Activated CD4-positive, alpha-beta T cell treated with anti-CD3 and anti-CD28 coated beads for 1 hour (primary cell): ENCODE results near the gene ZNF548.
"Not testable (repeated sequence)": the region's sequence is repeated elsewhere in the genome, so short reads cannot be mapped to it uniquely, and the experiment has no call there.

Experiments
- DNase-seq: peaks from one replicate; pipeline ENCODE4 v3.0.0-alpha.2; 2020

ZNF548 gene

DNA sequence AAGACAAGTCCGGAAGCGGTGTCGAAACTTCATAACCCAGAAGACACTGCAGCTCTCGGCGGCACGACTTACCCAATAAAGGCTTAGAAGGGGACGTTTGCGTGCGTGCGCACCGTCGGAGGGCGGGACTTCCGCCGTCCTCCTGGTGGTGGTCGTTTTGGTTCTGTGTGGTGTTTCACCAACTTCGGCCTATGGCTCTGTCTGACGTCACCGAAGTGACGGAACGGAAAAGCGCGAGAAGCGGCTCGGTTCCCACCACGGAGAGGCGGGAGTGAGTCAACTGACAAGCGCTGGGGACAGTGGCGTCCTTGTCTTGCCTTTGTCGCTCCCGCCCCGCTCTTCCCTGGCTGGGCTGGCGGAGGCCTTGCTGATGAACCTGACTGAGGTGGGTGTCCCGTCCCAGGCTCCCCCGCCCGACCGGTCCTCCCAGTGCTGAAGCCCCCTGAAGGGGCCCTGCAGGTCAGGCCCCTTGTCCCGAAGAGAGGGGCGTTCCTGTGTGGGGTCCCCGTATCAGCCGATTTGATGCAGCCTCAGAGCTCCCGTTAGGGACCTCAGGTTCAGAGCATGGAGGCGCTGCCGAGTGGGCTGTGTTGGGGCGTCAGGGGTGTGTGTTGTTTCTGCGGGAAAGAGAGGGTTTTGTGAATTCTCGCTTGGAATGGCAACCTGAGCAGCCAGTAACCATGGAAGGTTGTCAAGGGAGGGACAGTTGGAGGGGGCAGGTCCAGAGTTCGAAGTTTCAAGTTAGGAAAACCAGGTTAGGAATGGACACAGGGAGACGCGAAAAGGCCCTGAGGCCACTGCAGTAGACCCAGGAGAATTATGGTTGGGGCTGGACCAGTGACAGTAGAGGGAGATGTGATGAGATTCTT, at the start of gene ZNF548:
ZNF548 (plus strand) TSS at position 125 of the 869 bp plus-strand sequence; CDS start at position 371, 246 bp downstream.
- DNase-seq: peak; percentile 96

DNA sequence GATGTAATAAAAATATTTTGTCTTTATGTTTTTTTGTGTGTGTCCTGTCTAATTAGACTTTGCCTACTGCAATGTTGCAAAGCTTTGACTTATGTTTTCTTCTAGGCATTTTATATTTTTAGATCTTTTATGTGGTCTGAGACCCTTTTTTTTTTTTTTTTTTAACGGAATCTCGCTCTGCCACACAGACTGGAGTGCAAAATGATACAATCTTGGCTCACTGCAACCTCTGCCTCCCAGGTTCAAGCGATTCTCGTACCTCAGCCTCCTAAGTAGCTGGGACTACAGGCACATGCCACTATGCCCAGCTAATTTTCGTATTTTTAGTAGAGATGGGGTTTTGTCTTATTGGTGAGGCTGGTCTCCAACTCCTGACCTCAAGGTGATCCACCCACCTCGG, 47.1 kb upstream of the ZNF548 start:
- DNase-seq: no peak

DNA sequence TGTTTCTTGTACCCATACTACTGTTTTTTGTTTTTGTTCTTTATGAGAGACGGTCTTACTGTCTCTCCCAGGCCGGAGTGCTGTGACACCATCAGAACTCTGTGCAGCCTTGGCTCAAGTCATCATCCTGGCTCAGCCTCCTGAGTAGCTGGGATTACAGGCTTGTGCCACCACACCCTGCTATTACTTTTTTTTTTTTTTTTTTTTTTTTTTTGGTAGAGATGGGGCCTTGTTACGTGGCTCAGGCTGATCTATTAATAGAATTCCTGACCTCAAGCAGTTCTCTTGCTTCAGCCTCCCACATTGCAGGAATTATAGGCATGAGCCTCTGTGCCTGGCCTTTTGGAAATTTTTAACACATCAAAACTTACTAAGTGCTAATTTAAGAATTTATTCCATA, 41.5 kb upstream of the ZNF548 start:
- DNase-seq: no peak

DNA sequence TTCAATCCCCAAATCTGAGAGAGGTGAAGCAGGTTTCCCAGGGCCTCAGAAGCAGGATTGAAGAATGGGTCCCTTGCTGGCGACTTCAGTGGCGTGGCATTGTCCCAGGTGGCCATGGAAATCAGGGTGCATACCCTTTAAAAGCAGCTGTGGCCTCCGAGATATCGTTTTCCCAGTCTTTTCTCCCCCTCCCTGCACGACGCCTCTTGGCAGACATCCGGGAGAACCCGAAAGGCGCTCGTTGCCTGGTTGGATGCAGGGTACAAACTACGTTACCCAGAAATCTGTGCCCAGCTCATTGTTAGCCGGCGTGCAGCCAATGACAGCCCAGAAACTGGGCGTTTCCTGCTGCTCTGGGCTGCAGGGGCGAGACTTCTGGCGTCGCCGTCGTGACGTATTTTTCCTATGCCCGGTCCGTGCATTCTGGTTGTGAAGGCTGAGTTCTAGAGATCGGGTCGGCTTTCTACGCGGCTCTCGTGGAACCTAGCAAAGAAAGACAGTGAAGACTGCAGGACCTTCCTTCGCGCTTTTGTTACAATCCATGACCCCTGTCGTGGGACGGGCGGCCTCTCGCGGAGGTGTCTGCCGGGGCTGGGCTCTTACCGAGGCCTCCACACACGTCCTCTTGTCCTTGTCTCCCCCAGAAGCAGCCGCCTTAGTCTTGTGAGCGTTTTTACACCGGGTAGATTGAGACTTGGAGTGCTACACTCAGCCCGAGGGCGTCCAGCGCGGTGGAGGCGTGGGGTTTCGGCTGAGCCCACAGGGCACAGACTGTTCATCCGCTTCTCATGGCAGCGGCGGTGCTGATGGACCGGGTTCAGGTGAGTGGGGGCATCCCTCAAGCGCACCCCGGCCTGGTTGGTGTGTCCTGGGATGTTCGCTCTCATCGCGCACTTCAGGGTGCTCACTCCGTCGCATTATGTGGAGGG, 38.5 kb upstream of the ZNF548 start, which contains the start of gene ZNF304:
ZNF304 (plus strand) TSS at position 395 of the 929 bp plus-strand sequence; CDS start at position 789, 394 bp downstream.
- peak; percentile 75 for DNase-seq

DNA sequence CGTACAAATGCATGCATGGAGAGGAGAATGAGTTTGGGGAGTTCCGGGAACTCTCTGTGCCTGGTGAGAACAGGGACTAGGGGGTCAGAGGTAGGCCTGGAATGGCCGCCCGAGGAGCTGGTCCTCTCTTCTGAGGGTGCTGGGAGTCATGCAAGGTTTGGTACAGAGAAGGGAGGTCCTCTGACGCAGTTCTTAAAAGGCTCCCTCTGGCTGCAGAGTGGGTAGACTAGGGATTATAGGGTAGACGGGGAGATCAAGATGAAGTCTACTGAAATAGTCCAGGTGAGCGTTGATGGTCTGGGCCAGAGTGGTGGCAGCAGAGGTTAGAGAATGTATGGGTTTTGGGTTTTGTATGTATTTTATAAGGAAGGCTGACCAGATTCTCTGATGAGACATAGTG, 37.8 kb upstream of the ZNF548 start:
- no peak for DNase-seq

DNA sequence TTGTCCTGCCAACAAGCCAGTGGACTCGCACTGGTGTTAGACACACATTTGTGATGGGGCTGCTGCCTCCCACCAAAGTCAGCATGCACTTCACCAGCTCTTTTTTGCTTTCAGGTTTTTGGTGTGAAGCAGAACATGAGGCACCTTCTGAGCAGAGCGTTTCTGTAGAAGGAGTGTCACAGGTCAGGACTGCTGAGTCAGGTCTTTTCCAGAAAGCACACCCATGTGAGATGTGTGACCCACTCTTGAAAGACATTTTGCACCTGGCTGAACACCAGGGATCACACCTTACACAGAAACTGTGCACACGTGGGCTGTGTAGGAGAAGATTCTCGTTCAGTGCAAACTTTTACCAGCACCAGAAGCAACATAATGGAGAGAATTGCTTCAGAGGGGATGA, 33.7 kb upstream of the ZNF548 start:
- no peak for DNase-seq

DNA sequence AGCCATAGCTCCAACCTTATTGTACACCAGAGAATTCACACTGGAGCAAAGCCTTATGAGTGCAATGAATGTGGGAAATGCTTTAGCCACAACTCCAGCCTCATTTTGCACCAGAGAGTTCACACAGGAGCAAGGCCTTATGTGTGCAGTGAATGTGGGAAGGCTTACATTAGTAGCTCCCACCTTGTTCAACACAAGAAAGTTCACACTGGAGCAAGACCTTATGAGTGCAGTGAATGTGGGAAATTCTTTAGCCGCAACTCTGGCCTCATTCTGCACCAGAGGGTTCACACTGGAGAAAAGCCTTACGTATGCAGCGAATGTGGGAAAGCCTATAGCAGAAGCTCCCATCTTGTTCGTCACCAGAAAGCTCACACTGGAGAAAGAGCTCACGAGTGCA, 32.2 kb upstream of the ZNF548 start:
- DNase-seq: no peak

DNA sequence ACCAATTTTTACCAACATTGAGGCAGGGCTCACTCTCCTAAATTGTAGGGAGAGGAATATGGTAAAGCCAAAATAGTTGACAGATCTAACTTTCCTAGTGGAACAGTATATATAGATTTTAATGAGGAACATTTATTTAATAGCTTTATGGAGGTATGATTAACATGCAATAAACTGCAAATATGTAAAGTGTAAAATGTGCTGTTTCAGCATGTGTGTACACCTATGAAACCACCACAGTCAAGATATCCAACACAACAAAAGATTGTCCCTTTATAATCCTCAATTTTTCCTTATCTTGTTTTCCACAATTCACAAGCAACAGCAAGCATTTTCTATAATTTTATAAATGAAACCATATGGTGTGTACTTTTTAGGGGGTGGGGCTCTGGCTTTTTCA, 30.4 kb upstream of the ZNF548 start:
- no peak for DNase-seq

DNA sequence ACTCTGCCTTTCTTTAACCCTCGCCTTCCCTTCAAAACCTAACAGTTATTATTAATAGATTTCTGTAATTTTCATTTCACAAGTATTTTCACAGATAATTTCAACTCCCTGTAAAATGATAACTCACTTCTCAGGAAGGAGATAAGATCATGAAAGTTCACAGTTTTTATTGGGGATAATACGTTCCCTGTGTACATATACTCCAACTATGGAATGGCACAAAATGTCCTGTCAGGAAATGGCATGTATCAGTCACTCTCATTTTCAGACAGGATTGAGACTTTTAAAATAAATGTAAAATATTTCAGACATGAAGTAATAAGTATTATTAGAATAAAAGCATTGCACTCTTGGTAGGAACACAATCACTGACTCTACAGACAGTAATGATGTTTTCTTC, 27.2 kb upstream of the ZNF548 start:
- no peak for DNase-seq

DNA sequence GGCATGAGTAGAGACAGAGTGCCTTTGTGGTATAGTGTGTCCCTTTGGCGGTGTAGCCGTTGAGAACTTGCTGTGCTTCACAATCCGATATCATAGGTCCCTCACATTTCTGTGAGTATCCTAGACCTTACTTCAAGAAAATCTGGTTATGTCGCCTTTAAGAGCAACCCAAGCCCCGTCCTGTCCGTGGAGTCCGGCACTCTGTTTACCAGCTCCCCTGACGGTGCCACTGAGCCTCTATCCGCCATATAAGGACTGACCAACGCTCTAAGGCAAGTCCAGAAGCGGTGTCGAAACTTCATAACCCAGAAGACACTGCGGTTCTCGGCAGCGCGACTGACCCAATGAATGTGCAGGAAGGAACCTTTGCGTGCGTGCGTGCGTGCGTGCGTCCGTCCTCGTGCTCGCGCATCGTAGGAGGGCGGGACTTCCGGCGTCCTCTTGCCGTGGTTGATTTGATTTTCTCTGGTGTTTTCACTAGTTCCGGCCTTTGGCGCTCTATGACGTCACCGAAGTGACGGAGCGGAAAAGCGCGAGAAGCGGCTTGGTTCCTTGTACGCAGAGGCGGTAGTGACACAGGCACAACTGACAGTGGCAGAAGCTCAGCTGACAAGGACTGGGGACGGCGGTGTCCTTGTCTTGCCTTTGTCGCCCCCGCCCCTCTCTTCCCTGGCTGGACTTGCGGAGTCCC, 26.5 kb upstream of the ZNF548 start, which contains the start of the genes TRAPPC2B and ZNF547:
TRAPPC2B (plus strand) TSS at position 555 of the 691 bp plus-strand sequence. CDS start 1,283 bp downstream, outside the sequence.
ZNF547 (plus strand) TSS at position 555 of the 691 bp plus-strand sequence. CDS start 5,005 bp downstream, outside the sequence.
- DNase-seq: peak; percentile 98

DNA sequence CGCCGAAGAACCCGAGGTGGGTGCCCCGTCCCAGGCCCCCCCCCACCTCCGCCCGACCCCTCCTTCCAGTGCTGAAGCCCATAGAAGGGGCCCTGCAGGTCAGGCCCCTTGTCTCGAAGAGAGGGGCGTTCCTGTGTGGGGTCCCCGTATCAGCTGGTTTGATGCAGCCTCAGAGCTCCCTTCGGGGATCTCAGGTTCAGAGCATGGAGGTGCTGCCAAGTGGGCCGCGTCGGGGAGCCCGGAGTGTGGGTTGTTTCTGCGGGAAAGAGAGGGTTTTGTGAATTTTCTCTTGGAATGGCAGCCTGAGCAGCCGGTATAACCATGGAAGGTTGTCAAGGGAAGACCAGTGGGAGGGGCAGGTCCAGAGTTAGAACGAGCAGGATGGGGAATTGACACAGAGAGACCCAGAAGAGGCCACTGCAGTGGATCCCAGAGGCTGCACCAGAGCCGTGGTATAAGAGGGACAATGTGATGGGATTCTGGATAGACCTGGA, 25.9 kb upstream of the ZNF548 start:
- no peak for DNase-seq

DNA sequence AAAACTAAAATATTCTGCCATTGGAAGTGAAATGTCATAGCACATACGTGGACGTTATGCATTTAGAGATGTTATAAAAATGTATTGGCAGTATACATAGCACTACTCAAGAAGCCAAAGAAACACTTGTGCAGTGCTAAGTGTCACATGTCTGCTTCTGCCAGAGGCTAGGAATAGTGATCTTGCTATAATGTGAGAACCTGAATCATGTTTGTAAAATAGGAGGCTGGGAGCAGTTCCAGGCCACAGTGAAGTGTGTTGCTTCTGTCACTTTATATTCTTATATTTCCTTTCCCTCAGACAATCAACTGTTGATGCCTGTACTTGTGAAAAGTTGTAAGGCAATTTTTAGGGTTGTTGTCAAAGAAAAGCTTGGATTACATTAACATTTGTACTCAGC, 22.9 kb upstream of the ZNF548 start:
- no peak for DNase-seq

DNA sequence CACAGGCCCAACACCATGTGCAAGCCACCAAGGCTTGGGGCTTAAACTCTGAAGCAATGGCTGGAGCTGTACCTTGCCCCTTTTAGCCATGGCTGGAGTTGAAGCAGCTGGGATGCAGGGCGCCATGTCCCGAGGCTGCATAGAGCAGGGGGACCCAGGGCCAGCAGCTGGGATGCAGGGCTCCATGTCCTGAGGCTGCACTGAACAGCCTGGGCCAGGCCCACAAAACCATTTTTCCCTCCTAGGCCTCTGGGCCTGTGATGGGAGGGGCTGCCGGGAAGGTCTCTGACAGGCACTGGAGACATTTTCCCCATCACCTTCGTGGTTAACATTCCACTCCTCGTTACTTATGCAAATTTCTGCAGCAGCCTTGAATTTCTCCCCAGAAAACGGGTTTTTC, 15.5 kb upstream of the ZNF548 start:
- no peak for DNase-seq

DNA sequence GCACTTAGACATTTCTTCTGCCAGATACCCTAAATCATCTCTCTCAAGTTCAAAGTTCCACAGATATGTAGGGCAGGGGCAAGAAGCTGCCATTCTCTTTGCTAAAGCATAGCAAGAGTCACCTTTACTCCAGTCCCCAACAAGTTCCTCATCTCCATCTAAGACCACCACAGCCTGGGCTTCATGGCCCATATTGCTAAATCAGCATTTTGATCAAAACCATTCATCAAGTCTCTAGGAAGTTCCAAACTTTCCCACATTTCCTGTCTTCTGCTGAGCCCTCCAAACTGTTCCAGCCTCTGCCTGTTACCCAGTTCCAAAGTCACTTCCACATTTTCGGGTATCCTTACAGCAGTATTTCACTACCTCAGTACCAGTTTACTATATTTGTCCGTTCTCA, 15.0 kb upstream of the ZNF548 start:
- not testable (repeated sequence) for DNase-seq

DNA sequence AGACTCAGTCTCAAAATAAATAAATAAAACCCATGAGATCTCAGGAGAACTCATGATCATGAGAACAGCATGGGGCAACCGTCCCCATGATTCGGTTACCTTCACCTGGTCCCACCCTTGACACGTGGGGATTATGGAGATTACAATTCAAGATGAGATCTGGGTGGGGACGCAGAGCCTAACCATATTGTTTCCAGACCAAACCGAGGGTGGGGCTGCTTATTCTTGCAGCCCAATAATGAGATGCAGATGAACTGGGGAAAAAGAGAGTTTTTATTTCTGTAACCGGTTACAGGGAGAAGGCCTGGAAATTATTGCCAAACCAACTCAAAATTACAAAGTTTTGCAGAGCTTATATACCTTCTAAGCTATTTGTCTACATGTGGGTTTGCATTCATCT, 13.5 kb upstream of the ZNF548 start:
- no peak for DNase-seq

DNA sequence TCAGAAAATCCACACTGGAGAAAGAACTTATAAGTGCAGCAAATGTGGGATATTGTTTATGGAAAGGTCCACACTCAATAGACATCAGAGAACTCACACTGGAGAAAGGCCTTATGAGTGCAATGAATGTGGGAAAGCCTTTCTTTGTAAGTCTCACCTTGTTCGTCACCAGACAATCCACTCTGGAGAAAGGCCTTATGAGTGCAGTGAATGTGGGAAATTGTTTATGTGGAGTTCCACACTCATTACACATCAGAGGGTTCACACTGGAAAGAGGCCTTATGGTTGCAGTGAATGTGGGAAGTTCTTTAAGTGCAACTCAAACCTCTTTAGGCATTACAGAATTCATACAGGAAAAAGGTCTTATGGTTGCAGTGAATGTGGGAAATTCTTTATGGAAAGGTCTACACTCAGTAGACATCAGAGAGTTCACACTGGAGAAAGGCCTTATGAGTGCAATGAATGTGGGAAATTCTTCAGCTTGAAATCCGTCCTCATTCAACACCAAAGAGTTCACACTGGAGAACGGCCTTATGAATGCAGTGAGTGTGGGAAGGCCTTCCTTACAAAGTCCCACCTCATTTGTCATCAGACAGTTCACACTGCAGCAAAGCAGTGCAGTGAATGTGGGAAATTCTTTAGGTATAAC, 12.0 kb upstream of the ZNF548 start:
- DNase-seq: no peak

DNA sequence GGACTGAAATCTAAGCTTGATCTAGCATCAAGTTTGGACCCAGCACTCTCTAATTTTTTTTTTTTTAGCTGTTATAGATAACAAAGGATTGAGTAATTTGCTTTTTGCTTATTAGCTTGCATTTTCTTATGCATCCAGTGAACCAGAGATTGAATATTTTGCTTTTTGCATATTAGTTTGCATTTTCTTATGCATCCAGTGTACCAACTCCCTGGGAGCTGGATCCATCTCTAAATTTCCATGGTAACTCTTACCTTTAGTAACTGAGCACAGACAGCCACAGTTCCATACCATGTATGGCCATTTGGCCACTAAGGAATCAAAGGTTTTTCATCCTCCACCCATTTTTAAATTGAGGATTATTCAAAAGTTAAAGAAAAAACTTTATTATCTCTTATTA, 8.7 kb upstream of the ZNF548 start:
- DNase-seq: no peak

DNA sequence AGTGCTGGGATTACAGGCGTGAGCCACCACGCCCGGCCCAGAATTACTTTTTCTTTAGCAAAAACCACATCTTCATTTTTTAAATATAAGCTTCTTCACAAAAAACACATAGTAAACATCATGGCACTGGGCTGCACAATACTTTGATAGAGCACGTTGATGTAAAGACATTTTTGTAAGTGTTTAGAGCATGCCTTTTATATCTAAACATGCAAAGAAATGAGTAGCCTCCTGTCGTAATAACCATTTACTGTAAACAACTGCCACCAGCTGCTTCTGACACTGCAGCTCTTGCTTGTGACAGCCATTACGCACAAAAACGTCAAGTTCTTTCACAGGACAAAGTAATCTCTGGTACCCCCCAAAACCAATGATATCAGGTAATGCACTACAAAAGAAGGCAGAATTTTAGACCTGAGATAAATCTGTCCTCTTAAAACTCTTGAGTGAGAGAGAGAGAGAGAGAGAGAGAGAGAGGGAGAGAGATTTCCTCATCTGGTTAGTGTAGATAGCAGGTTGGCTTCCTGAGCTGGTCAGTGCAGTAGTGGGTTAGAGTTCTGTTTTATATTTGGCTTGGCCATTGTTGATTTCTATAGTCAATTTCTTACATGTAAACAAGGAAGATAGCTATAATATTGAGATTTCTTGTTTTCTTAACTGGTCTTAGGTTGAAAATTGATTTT, 6.7 kb upstream of the ZNF548 start:
- DNase-seq: no peak

DNA sequence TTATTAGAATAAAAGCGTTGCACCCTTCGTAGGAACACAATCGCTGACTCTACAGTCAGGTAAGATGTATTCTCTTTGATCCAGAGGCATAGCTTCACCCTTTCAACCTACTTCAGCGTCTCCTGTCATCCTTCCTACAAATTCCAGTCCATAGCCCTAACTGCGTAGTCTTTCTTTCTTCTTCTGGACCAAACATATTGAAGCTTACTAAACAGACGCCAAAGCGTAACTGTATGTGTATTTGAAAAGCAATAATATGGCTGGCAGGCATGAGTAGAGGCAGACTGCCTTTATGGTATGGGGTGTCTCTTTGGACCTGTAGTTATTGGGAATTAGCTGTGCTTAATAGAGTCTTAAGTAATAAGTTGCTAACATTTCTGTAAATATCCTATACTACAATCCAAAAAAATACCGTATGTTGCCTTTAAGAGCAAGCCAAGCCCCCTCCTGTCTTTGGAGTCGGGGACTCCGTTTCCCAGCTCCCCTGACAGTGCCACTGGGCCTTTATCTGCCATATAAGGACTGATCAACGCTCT, 392 bp upstream of the ZNF548 start:
- no peak for DNase-seq

DNA sequence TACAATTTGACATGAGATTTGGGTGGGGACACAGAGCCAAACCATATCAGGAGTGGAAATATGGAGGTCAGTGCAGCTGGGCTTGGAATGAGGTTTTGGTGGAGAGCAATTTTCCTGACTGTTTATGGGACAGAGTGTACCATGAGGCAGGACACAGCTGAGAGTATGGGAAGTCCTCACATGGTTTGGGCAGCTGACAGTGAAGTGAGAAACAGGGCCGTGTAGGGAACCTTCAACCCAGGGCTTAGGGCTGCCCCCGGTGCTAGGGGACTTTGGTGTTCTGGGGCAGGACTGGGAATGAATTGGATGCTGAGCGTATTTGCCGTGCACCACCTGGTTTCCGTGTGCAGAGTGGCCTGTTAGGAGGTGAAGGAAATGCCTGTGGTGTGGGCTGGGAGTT, 6.1 kb downstream of the ZNF548 start:
- no peak for DNase-seq

DNA sequence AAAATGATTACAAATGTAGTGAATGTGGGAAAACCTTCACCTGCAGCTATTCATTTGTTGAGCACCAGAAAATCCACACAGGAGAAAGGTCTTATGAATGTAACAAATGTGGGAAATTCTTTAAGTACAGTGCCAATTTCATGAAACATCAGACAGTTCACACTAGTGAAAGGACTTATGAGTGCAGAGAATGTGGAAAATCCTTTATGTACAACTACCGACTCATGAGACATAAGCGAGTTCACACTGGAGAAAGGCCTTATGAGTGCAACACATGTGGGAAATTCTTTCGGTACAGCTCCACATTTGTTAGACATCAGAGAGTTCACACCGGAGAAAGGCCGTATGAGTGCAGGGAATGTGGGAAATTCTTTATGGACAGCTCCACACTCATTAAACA, 9.2 kb downstream of the ZNF548 start:
- no peak for DNase-seq
